ENCODE results near the gene PLA2G4F.

The PLA2G4F gene

DNA sequence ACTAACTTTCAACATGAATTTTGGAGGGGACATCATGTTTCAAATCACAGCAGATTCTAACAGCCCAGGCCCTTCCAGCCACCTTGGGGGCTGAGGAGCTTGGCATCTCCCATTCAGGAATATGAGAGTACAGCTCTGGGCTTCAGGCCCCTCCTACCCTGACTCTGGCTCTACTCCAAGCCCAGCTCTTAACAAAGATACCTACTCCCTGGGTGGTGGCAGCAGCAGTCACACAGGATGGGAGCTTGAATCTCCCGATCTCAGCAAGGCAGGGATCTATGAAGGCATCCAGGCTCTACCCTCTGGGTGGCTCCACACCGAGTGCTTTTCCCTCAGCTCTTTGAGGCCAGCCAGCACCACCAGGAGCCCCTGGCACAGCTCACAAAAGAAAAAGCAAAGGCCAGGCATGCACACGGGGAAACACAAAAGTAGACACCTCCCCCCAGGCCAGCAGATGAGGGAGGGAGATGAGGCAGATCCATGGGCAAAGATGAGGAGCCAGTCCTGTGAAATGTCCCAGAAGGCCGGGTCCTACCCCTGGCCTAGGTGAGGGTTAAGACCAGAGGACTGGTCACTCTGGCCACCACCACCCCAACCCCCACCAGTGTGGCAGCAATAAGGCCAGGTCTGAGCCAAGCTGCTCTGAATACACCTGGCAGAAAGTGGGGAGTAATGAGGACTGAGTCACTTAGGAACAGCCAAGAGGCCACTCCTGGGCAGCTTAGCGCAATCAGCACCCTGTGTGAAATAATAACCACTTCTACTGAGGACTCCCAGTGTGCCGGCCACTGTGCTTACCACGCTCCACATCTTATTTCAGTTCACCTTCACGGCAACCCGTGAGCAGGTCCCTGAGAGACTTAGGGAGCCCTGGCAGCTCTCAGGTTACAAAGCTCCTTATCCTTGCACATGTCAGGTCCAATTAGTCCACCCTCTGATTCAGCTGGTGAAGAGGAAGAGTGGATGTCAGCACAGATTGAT is 24.3 kb downstream of the PLA2G4F start:
- DNase-seq (ENCODE audit: low spot score) = peak; percentile 26

- DNase-seq (ENCODE audit: low spot score) = no peak
These were observed 25.4 kb downstream of the PLA2G4F start for GRCh38 chr15:42131006-42131405.

- no peak for DNase-seq (ENCODE audit: low spot score)
These were observed 26.0 kb downstream of the PLA2G4F start for GRCh38 chr15:42130246-42130986.

DNA sequence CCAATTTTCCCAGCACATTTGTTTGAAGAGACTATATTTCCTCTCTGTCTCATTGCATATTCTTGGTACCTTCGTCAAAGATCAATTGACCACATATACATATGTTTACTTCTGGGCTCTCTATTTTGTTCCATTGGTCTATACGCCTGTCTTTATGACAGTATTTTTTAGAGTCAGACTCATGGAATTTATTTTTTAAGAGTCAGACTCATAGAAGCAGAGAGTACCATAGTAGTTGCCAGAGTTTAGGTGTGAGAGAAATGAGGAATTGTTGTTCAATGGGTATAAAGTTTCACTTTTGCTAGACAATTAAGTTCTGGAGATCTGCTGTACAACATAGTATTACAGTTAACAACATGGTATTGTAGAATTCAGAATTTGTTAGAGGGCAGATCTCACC is 27.1 kb downstream of the PLA2G4F start:
- DNase-seq (ENCODE audit: low spot score) = no peak

DNA sequence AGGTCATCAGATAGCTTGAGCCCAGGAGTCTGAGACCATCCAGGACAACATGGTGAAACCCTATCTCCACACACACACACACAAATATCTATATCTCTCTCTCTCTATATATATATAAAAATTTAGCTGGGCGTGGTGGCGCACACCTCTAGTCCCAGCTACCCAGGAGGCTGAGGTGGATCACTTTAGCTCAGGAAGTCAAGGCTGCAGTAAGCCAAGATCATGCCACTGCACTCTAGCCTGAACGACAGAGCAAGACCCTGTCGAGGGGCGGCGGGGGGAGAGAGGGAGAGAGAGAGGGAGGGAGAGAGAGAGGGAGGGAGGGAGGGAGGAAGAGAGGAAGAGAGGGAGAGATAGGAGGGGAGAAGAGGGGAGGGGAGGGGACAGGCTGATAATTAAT is 28.0 kb downstream of the PLA2G4F start:
- DNase-seq (ENCODE audit: low spot score) = no peak

DNA sequence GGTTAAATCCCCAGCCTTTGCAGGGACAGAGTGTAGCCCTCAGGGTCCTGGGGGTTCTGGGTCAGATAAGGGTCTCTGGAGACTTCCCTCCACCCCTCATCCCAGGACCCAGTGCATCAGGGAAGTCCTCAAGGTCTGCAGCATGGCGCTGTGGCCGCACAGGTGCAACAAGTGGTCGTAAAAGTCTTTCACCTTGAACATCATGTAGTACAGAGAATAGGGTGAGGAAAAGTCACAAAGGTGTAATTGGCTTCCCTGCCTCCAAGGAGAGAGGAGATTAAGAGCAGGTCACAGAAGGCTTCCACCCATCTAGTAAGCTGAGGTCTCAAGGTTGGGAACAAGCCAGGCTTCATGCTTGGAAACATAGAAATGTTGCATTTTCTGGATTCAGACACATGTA is 32.9 kb downstream of the PLA2G4F start:
- no peak for DNase-seq (ENCODE audit: low spot score)

DNA sequence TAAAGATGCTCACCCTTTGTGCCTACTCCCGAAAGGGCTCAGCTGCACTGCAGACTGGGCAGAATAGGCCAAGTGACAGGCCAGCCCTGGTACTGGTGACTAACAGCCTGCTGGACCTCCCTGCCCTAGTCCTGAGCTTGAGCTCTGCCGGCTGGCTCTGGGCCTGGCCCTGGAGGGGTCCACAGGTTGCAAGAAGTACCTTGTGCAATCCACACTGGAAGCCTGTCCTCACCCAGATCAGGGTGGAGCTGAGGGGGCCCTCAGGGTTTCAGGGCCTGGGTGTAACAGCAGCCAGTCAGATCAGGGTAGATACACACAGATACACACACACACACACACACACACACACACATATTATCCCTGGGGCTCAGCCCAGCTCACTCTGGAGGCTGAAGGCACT is 34.8 kb downstream of the PLA2G4F start:
- DNase-seq (ENCODE audit: low spot score) = no peak

DNA sequence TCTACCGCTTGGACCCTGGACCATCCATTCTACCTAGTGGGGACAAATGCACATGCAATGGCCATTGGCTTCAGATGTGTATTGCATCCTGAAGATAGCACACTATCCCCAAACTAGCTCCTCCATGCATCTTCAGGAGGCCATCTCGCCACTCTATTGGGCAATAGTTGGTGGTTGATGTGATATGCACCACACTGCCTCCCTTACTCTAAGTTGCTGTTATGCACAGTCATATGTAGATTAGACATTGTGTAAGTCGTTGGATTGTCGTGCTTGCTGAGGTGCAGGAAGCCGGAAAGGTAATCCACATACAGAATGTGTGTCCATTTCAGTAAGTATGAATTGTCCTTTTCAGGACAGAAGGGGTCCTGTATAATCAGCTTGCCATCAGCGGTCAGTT is 35.4 kb downstream of the PLA2G4F start:
- no peak for DNase-seq (ENCODE audit: low spot score)

GRCh38 chr15:42120285-42120684 is 36.2 kb downstream of the PLA2G4F start:
- no peak for DNase-seq (ENCODE audit: low spot score)

DNA sequence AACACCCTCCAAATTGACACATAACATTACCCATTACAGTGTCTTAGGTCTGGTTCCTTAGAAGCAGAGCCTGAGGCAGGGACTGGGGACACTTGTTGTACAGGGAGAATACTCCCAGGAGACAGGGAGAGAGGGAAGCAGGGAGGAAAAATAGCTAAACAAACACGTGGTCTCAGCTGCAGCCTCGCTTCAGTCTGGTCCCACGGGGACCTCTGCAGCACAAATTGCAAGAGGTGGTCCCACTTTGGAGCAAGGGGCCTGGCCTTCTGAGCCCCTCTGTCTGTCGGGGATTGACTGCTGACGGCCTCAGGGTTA is 37.0 kb downstream of the PLA2G4F start:
- DNase-seq (ENCODE audit: low spot score) = no peak

DNA sequence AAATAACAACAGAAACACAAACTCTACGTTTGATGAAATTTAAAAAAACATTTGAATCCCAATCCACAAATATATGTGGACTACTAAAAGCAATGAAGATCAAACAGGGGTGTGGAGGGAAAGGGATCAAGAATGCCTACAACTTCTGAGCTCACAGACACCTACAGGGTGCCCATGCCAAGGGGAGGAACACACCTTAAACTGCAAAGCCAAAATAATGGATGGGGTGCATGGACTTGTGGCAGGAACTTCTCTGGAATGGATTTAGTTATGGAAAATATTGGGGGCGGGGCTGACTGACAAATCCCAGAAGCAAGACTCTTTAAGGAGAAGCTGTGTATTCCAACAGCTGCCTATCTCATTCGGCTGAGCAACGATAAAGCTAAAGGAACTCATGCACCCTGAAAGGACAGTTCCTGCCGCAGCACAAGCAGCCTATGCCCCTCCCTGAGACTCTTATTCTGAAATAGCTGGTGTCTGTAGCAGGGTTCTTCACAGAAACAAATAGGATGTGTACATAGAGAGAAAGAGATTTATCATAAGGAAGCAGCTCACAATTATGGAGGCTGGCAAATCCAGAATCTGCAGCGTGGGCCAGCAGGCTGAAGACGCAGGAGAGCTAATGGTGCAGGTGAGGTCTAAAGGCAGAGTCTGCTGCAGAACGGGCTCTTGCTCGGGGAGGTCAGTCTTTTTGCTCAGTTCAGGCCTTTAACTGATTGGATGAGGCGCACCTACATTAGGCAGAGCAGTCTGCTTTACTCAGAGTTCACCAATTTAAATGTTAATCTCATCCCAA is 37.6 kb downstream of the PLA2G4F start:
- peak; percentile 57 for DNase-seq (ENCODE audit: low spot score)

GRCh38 chr15:42111924-42112323 is 44.5 kb downstream of the PLA2G4F start:
- DNase-seq (ENCODE audit: low spot score) = no peak

GRCh38 chr15:42110367-42110766 is 46.1 kb downstream of the PLA2G4F start:
- DNase-seq (ENCODE audit: low spot score) = no peak

- DNase-seq (ENCODE audit: low spot score) = no peak
These were observed 47.6 kb downstream of the PLA2G4F start for GRCh38 chr15:42108806-42109205.

GRCh38 chr15:42108189-42108588 is 48.2 kb downstream of the PLA2G4F start:
- DNase-seq (ENCODE audit: low spot score) = no peak

- DNase-seq (ENCODE audit: low spot score) = peak; percentile 92
These were observed 49.0 kb downstream of the PLA2G4F start for GRCh38 chr15:42107473-42107872.

DNA sequence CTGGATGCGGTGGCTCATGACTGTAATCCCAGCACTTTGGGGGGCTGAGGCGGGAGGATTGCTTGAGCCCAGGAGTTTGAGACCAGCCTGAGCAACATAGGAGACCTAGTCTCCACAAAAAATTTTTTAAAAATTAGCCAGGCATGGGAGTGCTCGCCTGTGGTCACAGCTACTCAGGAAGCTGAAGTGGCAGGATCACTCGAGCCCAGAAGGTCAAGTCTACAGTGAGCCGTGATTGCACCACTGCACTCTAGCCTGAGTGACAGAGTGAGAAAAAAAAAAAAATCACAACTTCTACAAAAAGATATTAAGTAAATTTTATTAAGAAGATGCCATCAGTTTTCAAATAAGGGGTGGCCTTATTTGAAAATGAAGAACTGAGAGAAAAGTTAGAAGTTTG is 50.1 kb downstream of the PLA2G4F start:
- no peak for DNase-seq (ENCODE audit: low spot score)

DNA sequence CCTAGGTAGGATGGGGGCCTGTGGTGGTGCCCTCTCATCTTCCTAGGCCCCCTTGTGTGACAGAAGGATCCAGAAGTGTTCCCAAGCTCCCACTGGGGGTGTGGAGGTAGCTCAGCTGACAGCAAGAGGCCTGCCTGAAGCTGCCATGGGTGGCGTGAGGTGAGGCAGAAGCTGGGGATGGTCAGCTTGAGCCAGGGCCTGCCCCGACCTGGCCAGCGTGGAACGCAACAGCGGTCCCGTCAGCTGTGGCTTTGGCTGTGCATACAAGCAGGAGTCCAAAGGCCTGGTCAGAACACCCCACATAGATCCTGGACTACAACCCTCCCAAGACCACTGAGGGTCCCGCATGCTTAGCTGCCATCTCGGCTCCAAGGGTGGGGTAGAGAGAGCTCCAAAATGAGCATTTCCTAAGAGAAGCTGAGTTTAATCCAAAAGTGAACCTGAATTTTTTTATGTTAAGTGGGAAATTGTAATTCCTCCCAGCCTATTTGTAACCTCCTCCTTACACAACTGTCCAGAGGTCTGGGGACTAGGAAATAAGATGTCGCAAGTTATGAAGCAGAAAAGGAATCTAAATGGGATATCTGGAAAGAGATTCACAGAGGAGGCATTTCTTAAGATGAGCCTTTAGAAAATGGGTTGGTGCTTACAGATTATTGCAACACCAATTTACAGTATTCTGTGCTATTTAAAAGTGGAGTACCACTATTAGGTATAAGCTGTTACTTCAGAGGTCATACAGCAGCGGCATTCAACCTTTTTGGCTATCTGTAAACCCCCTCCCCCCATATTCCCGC is 52.1 kb downstream of the PLA2G4F start:
- DNase-seq (ENCODE audit: low spot score) = no peak

- DNase-seq (ENCODE audit: low spot score) = peak; percentile 36
These were observed 53.7 kb downstream of the PLA2G4F start for GRCh38 chr15:42102646-42103235.

- DNase-seq (ENCODE audit: low spot score) = no peak
These were observed 54.6 kb downstream of the PLA2G4F start for GRCh38 chr15:42101861-42102260.
